Bronchial epithelial cell (primary cell): ENCODE measurements around the gene APMAP. TPM values are rescaled to one million over a fixed set of nuclear protein-coding genes. Genes with fewer than 3 reads are reported as not detected.

ENCODE experiments used
- DNase-seq: peaks from one replicate; pipeline ENCODE4 v3.0.0-alpha.2; 2010; ENCODE audit warnings: low read depth
- FAIRE-seq: peaks from 2 replicates; lab custom pipeline; 2011; peaks lifted over from hg19 to GRCh38; lab: Jason Lieb, UNC
- H3K27me3 ChIP-seq: 2 replicates; pipeline ENCODE4 v1.5.1; 2011; ENCODE audit warnings: low read length; ENCODE audit not compliant: control insufficient read depth, insufficient read depth
- H3K36me3 ChIP-seq: 2 replicates; pipeline ENCODE4 v1.5.1; 2011; ENCODE audit warnings: low read length; ENCODE audit not compliant: control insufficient read depth, insufficient read depth
- H3K4me3 ChIP-seq: 2 replicates; pipeline ENCODE4 v1.5.1; 2011; ENCODE audit warnings: mild to moderate bottlenecking, low read depth, low read length, control low read depth
- total RNA-seq: library from RNA; depleted of rRNA; stranded (reverse); fragments of >200 nt; gene quantifications from 2 replicates; pipeline ENCODE4 v1.2.1, GENCODE V29; 2014
- TF ChIP-seq, protein P1 (sequence below): IDR thresholded peaks from 2 replicates; pipeline ENCODE4 v1.5.1; 2011; ENCODE audit warnings: mild to moderate bottlenecking, moderate library complexity, low read length, control low read depth, inconsistent platforms; ENCODE audit not compliant: insufficient read depth, severe bottlenecking

Gene APMAP, protein sequence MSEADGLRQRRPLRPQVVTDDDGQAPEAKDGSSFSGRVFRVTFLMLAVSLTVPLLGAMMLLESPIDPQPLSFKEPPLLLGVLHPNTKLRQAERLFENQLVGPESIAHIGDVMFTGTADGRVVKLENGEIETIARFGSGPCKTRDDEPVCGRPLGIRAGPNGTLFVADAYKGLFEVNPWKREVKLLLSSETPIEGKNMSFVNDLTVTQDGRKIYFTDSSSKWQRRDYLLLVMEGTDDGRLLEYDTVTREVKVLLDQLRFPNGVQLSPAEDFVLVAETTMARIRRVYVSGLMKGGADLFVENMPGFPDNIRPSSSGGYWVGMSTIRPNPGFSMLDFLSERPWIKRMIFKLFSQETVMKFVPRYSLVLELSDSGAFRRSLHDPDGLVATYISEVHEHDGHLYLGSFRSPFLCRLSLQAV
- 207 and 221 TPM in 2 replicates for total RNA-seq

DNA sequence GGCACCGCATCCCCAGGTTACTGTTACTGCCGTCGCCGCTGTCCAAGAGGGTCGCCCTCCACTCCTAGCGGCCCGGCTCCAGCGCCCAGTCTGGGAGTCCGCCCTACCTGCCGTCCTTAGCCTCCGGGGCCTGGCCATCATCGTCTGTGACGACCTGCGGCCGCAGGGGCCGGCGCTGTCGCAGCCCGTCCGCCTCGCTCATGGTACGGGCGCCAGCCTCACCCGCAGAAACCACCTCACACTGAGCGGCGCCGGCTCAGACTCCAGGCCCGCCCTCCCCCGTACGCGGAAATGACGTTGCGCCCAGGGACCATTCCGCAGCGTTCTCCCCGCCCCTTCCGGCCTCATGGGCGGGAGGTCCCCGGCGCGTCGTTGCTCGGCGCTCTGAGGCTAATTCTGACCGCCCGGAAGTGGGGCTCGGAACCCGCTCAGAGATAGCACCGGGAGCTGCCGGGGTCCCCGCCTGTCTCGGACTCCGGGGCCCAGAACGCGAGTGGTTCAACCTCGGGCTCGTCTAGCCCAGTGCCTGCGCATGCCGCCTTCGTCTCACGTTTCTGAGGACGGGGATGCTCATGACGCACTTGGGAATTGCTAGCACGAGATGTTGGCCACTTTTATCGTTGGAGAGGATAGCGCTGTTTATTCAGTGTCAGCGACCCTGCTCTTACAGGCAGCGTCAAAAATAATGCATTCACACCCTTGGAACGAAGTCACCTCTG lies at the start of gene APMAP:
TSS of gene APMAP (minus strand) at position 265 of the 719 bp plus-strand sequence. CDS start at position 202, 63 bp downstream.
- FAIRE-seq: no peak
- peak; percentile 72 for DNase-seq
- Histone ChIP-seq H3K27me3 (no peaks in the 10 kb centered on the region), H3K36me3 (peaks cover 2% of the 10 kb centered on the region), H3K4me3 (peak within 1 kb of the TSS; percentile 86)
- TF ChIP-seq, protein P1, sequence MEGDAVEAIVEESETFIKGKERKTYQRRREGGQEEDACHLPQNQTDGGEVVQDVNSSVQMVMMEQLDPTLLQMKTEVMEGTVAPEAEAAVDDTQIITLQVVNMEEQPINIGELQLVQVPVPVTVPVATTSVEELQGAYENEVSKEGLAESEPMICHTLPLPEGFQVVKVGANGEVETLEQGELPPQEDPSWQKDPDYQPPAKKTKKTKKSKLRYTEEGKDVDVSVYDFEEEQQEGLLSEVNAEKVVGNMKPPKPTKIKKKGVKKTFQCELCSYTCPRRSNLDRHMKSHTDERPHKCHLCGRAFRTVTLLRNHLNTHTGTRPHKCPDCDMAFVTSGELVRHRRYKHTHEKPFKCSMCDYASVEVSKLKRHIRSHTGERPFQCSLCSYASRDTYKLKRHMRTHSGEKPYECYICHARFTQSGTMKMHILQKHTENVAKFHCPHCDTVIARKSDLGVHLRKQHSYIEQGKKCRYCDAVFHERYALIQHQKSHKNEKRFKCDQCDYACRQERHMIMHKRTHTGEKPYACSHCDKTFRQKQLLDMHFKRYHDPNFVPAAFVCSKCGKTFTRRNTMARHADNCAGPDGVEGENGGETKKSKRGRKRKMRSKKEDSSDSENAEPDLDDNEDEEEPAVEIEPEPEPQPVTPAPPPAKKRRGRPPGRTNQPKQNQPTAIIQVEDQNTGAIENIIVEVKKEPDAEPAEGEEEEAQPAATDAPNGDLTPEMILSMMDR: no peak

DNA sequence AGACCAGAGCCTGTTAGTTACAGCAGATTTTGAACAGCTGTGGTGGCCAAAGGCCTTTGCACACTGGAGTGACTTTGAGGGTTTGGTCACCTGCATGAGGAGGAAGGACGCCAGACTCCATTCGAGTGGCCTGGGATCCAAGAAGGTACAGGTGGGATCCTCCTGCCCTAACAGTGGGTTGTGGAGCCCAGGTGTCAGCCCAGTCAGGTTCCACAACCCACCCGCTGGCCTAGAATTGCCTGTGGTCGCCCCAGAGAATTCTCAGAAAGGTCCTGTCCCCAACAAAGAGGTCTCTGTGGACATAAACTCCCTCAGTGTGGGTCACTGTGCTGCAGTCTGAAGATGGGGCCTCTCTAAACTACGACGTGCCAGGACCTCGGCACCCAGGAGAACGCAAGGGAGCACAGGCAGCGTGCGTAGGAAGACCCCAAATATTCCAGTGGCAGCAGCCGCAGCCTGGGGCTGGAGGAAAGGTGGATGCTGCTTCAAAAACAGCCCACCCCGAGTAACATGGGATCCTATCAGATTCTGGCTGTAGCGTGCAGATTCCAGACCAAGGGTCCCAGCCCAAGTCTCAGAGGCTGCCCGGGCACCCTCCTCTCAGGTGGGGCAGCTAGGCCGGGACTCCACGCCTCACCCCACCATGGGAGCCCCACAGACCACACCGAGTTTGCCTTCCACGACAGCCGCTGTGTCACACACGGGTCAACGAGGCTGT lies 49.4 kb upstream of the APMAP start:
- no peak for FAIRE-seq
- Histone ChIP-seq H3K4me3 (no peak overlapping the region), H3K27me3 (no peaks in the 10 kb centered on the region), H3K36me3 (no peaks in the 10 kb centered on the region)
- no peak for DNase-seq
- TF ChIP-seq, protein P1: no peak

GRCh38 chr20:25040438-25040831 lies 47.9 kb upstream of the APMAP start:
- no peak for DNase-seq
- Histone ChIP-seq H3K4me3 (no peak overlapping the region), H3K27me3 (no peaks in the 10 kb centered on the region), H3K36me3 (no peaks in the 10 kb centered on the region)
- TF ChIP-seq, protein P1: no peak
- no peak for FAIRE-seq

GRCh38 chr20:25039697-25040437 lies 47.3 kb upstream of the APMAP start:
- Histone ChIP-seq H3K4me3 (no peak overlapping the region), H3K27me3 (no peaks in the 10 kb centered on the region), H3K36me3 (no peaks in the 10 kb centered on the region)
- FAIRE-seq: no peak
- DNase-seq: peak; percentile 21
- TF ChIP-seq, protein P1: no peak

- no peak for FAIRE-seq
- TF ChIP-seq, protein P1: no peak
- no peak overlapping the region for H3K4me3 ChIP-seq
- no peaks in the 10 kb centered on the region for H3K36me3 ChIP-seq
- no peak for DNase-seq
- peaks cover under 1% of the 10 kb centered on the region for H3K27me3 ChIP-seq
Measured at GRCh38 chr20:25038591-25039015, 46.1 kb upstream of the APMAP start.
